Measurements from ENCODE around the gene FDXR.

The FDXR gene

DNA sequence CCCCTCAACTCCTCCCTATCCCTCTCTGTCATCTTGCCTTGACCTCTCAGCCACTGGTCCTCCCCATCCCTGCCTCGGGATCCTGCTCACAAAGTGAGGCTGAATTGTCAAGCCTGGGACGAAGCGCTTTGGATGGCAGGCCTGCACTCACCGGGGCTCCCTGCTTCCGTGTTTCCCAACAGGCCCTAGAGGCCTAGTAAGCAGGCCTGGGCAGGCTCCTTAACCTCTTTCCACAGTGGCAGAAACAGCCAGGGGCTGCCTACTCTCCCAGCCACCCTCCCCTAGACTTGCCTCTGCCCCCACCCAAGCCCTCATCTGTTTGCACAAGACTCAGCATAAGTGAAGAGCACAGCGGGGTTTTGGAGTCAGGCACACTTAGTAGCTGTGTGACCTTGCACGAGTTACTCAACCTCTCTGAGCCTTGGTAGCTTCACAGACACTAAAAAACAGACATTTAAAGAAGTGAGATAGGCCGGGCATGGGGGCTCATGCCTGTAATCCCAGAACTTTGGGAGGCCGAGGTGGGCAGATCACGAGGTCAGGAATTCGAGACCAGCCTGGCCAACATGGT lies 25.7 kb upstream of the FDXR start:
- DNase-seq (ENCODE audit: low read depth in 2 of 2): no peak

DNA sequence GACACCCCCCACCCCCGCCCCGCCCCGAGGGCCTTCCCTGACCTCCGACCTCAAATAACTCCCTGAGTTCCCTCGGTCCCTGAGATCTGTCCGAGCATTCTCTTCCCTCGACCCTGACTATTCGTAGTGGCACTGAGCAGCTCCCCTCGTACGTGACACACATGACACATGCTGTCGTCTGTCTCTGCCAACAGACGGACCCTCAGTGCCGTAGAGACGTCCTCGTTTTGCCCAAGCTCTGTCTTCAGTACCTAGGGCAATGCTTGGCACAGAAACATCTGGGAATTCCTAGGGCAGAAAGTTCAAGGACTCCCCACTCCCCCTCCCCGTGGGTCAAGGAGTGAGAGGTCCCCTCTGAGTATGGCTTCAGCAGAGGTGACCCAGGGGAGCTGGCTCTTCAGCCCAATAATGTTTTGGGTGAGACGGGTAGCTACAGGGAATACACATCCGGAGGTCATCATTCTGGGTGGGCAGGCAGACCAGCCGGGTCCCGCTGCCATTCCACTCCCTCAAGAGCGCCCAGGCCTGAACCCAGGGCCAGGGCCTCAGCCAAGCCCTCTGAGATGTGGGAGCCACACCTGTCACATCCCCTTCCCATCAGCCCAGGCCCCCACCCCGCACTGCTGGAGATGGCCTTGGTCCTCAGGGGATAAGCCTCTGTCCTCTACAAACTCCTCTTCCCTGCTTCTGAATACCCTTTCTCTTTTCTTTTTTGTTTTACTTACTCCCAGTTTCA lies 21.3 kb upstream of the FDXR start:
- DNase-seq (ENCODE audit: low read depth in 2 of 2): no peak

DNA sequence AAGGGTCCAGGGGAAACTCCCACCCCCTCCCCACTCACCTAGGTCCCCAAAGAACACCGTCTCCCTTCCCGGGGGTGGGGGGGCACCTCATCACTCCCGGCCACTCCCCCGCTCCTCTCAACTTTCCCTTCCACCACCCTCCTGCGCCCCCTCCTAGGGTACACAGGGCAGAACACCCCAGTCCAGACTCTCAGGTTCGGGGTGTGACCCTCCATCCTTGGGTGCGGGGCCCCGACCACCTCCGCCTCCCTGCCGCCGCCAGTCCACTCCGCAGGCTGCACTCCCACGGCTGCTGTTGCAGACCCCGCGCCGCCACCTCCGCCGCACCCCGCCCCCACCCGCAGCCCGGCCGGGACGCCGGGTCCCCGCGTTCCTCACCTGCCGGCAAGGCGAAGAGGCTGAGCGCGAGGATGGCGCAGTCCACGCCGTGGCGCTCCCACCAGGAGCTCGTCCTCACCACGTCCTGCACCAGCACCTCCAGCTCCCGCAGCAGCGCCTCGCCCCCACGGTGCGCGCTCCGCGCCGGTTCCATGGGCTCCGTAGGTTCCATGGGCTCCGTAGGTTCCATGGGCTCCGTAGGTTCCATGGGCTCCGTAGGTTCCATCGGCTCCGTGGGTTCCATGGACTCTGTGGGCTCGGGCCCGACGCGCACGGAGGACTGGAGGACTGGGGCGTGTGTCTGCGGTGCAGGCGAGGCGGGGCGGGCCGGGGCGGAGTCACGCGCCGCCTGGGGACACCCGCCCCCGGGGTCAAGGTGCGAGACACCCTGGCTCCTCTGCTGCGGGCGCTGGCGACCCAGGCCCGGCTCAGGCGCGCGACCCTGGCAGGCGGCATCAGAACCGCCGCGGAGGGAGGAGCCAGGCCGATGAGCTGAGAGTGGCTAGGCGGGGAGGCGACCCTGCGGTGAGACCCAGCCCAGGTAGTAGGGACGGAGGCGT lies 20.4 kb upstream of the FDXR start, which contains the start of gene FADS6:
Gene FADS6, minus strand, starts transcription at position 660 of the 938 bp plus-strand sequence. Its CDS starts 38 bp downstream, at position 622.
- no peak for DNase-seq (ENCODE audit: low read depth in 2 of 2)

DNA sequence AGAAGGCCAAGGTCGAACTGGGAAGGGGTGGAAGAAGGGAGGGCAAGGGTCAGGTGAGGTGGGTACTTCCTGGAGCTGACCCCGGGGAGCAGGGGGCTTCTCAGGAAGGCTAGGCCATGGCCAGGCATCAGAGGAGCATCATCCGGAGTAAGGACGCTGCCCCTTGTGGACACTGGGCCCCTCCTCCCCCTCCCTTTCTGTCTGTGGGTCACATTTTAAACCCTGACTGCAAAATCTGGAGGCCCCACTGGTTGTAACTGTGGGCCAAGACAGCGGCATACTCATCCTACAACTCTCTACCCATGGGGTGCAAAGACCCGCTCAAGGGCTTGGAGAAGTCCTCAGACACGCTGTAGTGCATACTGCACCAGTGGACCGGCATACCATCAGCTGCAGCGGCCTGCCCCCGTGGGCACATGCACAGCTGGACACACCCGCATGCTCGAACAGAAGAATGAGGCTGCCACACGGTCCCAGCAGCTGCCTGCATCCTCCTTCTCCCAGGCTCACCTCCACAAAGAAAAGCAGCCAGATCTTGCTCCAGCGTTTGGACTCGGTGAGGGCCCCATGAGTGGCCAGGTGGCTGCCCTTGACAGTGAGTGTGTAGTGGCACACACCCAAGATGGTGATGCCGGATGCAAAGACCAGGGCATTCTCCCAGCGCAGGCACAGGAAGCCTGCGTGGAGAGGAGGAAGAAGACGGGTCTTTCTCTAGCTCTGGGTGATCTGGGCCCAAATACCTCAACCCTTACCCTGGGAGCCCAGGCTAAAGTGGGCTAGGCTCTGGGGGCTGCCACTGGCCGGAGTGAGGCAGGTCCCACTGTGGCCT lies 19.4 kb upstream of the FDXR start:
- no peak for DNase-seq (ENCODE audit: low read depth in 2 of 2)

DNA sequence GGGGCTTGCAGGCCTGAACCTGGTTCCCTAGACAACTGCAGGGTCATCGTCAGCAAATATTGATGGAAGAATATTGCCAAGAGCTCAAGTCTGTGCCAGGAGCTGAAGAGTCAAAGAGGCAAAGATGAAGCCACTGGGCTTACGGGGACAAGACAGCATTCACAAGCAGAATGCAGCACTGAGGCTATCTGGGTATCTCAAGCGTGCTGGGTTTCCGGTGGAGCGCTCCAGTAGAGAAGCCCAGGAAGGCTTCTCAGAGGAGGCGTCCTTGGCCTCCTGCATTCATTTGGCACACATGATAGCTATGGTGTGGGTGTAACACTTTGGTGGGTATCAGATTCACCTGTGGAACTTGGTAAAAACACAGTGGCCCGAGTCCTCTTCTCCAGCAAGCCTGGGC lies 17.8 kb upstream of the FDXR start:
- no peak for DNase-seq (ENCODE audit: low read depth in 2 of 2)

DNA sequence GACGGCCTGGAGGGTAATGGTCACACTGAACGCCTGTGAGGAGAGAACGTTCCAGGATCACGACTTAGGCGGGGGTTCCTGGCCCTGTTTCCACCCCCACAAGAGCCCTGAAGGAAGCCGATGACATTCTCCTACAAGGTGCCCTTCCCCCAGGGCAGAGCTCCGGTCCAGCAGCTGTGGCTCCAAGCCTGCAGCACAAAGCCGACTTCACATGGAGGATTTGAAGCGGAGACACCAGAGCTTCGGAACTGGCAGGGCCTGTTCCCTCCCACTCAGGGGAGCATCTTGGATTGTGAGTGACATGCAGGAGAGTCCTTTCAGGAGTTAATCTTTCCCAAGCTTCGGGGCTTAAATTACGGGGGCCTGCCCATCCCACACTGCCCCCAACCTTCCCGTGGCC lies 15.7 kb upstream of the FDXR start:
- DNase-seq (ENCODE audit: low read depth in 2 of 2): no peak

DNA sequence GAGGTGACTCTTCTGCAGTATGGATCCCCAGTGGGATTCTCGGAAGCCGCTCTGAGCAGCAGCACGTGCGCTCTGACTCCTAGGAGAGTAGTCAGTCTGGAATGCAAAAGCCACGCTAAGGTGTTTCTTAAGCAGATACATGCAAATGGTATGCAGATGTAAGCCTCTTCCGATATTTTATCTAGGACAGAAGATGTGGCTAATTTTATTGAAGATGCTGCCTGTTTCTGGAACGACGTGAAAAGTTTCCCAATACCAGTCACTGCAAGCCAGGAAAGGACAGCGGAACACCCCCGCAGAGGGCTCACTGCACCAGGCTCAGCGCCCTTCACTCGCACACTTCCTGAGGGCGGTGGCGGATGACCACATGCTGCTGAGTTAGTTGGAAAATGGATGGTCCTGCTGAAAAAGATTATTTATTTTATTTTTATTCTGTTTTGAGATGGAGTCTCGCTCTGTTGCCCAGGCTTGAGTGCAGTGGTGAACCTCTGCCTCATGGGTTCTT lies 10.5 kb upstream of the FDXR start:
- no peak for DNase-seq (ENCODE audit: low read depth in 2 of 2)

DNA sequence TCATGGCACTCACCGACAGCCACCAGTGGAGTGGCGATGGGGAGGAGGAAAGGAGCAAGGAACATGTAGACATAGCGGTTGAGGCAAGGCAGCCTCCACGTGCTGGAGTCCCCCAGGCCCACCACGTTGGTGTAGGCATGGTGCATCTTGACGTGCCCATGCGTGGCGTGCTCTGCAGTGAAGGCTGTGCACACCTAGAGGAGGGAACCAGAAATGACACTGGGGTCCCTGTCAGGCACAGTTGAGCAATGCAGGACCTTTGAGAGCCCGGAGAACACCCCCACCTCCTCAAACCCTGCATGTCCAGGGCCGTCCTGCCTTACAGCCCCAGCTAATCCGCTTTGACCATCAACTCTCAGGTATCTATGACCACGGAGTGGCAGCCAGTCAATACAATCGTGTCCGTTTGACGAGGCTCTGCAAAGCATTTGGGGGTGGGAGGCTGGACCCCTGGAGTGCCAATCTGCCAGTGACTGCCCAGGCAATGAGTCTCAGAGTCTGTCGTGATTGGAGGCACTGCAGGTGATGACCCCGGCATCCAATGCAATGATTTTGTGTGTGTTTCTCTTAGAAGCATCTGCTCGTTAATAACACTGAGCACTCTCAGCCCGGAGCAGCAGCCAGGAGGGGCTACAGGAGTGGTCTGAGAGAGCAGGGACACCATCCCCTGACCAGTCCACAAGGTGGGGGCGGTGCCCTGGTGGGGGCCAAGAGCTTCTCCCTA lies 9.9 kb upstream of the FDXR start:
- DNase-seq (ENCODE audit: low read depth in 2 of 2): no peak

DNA sequence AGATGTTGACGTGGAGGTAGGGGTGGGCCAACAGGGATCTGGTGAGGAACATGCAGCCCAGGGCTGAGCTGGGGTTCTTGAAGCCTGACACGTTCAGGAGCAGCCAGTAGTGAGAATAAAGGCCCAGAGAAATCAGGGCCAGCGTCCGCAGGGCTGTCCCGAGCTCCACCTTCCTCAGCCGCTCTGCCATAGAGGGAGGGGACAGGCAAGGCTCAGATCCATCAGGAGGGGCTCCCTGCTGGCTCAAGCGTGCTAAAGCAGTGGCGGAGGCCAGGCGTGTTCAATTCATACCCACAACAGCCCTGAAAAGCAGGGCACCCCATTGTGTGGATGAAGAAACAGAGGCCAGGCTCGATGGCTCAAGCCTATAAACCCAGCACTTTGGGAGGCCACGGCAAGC lies 8.3 kb upstream of the FDXR start:
- no peak for DNase-seq (ENCODE audit: low read depth in 2 of 2)

DNA sequence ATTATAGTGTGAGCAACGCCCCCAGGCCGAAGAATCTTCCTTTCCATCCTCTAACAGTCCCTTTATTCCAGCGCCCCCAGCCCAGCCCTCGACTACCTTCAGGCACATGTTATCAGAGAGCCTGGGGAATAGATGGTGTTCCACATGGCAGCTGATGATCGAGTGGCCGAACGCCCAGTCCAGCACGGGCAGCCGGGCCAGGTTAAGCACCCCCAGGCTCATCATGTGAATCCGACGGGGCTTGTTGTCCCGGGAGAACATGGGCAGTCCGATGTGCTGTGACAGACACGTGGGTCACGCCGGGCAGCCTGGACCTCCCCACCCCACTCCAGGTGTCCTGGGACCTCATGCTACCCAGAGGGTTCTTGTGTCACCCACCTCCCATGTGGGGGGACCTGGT lies 6.5 kb upstream of the FDXR start:
- DNase-seq (ENCODE audit: low read depth in 2 of 2): no peak

DNA sequence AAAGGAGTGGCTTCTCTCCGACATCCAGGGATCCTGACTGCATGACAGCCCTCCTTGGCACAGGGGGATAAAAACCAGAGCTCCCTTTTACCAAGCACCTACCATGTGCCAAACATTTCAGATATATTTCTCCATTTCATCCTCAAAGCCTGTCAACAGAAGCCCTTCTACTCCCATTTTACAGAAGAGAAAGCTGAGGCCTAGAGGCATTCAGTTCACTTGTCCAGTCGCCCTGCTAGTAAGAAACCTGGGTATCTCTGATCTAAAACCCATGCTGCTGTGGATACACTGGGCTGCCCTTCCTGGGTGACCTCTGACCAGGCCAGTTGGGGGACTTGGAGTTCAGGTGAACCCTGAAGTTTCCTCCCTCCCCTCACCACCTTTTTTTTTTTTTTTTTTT lies 5.9 kb upstream of the FDXR start:
- DNase-seq (ENCODE audit: low read depth in 2 of 2): no peak

DNA sequence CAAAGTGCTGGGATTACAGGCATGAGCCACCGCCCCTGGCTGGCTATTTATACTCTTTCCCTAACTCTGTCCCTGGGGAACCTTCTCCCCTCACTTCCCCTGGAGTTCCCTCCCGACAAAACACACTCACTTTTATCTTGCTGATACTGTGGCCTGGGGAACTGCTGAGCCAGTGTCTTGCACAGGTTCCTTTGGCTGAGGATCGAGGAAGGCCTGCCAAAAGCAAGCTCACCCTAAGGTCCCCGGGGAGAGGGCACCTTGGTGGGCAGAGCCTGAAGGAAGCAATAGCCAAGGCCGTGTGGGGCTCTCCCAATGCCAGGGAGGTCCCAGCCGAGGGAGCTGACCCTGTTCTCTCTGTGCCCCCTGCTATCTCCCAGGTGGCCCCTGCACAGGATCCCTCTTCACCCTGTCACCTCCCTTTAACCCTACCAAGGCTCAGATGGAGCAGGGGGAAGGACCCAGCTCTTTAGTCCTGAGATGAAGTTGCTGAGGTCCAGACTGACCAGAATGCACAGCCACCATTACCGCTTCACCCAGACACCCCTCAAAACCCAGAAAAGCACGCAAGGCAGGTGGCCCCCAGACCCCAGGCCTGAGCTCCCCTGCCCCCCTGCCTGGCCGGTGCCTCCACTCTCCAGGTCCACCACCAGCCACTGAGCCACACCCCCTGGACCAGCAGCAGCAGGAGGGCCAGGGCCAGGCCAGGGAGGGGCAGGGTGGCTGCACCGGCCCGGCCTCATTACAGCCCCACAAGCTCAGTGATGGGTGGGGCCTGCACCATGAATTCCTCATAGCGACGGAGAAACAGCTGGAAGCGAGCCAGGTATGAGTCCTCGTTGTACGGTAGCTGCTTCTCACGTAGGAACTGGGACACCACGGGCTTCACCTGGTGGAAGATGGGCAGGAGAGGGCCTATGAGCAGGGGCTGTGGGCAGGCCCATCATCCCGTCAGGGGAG lies 5.1 kb upstream of the FDXR start:
- DNase-seq (ENCODE audit: low read depth in 2 of 2): no peak

DNA sequence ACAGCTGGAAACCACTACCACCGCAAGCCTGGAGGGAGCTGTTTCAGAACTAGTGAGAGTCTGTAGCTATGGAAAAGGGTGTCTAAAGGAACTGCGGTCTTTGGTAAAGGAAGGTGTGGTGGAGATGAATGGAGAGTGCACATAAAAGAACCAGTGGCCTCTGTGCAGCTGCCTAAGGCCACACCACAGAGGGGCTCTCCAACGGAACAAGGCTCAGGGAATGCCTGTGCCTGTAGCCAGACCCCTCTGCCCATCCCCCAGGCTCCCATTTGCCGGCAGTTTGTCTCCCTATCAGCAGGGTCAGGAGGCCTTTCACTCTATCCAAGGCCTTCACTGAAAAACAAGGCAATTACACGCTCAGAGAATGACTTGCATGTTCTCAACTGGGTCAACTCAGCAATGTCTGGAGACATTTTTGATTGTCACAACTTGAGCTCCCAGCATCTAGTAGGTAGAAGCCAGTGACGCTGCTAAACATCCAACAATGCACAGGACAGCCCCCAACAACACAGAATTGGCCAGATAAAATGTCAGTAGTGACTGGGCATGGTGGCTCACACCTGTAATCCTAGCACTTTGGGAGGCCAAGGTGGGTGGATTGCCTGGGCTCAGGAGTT lies 3.3 kb upstream of the FDXR start:
- no peak for DNase-seq (ENCODE audit: low read depth in 2 of 2)

DNA sequence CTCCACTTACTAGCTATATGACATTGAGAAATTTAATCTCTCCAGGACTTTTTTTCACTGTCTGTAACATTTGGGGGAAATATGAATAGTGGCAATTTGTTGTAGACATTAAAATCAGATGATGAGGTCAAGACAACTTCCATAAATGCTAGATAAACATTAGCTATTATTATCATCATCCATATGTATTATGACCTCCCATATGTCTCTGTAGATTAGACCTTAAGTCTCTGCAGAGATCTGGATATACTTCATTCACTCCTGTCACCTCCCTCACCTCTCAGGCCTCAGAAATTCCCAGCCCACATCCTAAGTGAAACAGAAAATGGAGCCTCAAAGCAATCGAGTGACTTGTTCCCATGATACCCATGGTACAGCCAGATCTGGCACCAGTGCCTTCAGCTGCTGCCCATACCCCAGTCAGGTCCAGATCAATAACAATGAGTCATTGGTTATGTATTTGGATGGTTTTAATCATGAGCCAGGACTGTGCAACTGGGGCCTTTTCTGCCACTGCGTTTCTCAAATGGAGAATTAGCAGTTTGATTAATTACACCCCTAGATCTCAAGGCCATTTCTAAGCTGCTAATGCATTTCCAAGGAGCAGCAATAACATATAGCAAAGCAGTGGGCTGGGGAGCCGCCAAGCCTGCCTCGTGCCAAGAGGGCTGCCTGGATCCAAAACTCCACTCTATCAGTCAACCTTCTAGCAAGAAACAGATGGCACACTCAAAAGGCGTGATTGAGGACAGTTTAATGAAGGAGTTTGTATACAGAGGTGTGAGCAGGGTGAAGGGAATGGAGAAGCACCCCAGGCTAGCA lies 2.6 kb upstream of the FDXR start:
- DNase-seq (ENCODE audit: low read depth in 2 of 2): no peak

DNA sequence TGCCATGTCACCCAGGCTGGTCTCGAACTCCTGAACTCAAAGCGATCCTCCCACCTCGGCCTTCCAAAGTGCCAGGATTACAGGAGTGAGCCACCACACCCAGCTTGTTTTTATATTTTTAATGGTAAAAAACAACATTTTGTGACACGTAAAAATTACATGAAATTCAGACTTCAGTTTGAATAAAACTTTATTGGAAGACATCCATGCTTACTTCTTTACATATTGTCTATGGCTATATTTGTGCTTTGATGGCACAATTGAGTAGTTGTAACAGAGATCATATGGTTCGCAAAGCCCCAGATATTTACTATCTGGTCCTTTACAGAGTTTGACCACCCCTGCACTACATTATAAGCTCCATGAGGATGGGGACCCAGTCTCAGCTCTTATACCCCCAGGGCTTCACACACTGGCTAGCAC lies 1.8 kb upstream of the FDXR start:
- DNase-seq (ENCODE audit: low read depth in 2 of 2): no peak

DNA sequence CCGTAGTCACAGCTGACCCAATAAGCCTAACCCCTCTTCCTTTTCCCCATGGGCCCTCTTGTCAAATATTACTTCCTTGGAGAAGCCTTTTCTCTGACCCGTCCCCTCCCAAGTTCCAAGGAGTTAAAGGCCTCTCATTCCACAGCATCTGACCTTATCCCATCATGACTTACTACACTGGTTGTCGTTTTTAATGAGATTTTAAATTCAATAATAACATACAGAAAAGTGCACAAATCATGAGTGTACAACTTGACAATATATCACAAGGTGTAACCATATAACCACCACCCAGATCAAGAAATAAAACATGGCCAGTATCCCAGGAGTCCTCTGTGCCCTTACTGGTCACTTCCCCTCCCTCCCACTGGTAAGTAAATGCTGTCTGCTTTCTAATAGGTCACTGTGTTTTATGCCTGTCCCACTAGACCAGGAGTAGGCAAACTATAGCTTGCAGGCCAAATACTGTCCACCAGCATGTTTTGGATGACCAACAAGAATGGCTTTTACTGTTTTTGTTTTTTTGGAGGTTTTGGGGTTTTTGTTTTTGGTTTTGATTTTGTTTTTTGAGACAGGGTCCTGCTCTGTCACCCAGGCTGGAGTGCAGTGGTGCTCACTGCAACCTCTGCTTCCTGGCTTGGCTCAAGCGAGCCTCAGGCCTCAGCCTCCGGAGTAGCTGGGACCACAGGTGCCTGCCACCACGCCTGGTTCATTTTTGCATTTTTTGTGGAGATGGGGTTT lies 1.2 kb upstream of the FDXR start:
- DNase-seq (ENCODE audit: low read depth in 2 of 2): no peak

DNA sequence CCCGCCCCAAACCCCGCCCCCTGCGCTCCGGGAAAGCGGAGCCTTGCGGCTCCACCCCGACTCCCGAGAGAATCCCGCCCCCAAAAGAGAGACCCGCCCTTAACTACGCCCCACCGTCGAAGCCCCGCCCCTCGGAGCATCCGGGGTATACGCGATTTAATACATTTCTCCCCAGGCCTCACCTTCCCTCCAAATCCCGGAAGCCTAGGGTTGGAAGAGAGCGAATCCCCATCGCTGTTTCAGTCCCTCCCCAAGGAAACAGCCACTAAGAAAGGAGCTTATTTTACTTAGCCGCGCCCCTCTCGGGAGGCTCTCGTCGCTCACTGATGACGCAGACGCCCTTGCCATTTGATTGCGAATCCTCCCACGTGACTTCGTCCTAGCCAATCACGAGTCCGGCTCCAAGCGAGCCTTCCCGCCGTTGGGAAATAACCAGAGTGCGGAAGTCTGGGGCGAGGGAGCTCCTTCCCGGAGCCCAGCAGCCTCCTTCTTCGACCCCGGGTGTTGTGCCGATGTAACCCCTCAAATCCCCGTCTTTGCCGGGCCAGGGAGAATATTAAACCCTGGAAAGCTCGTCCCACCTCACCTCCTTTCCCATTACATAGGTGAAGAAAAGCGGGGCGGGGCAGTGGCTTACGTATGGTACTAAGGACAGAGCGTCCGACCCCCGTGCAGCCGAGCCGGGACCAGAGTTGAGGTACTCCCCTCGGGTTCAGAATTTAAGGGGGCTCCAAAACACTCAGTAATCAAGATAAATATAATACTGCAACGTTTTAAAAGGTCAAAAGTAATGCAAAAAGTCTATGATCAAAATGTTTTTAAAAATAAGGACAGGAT lies 461 bp upstream of the FDXR start:
- DNase-seq (ENCODE audit: low read depth in 2 of 2): peak; percentile 98 to 99
